H9 (cell line): ENCODE data around the gene CAMK1. TPM values are rescaled to one million over a fixed set of nuclear protein-coding genes. Genes with fewer than 3 reads are reported as not detected.

ENCODE experiments used
- DNase-seq: peaks from one replicate; pipeline ENCODE4 v3.0.0-alpha.2; 2017
- H2AFZ ChIP-seq: one replicate; pipeline ENCODE4 v1.6.1; 2013; ENCODE audit warnings: mild to moderate bottlenecking, low read length, control low read depth, moderate library complexity
- H2AK5ac ChIP-seq: 2 replicates; pipeline ENCODE4 v1.6.1; 2013; ENCODE audit warnings: low read length, control low read depth, mixed read lengths; ENCODE audit not compliant: insufficient read length
- H2BK120ac ChIP-seq: one replicate; pipeline ENCODE4 v1.6.1; 2013; ENCODE audit warnings: low read depth, mild to moderate bottlenecking, low read length, control low read depth, inconsistent platforms; ENCODE audit not compliant: poor library complexity, severe bottlenecking
- H2BK12ac ChIP-seq: 2 replicates; pipeline ENCODE4 v1.6.1; 2013; ENCODE audit warnings: low read length, control low read depth, mixed read lengths, low read depth; ENCODE audit not compliant: insufficient read length
- H2BK15ac ChIP-seq: 2 replicates; pipeline ENCODE4 v1.6.1; 2013; ENCODE audit warnings: low read depth, low read length, control low read depth
- H2BK20ac ChIP-seq: one replicate; pipeline ENCODE4 v1.6.1; 2013; ENCODE audit warnings: low read depth, mild to moderate bottlenecking, low read length, control low read depth, inconsistent platforms; ENCODE audit not compliant: poor library complexity, severe bottlenecking
- H2BK5ac ChIP-seq: 2 replicates; pipeline ENCODE4 v1.6.1; 2013; ENCODE audit warnings: low read length, control low read depth, mixed read lengths; ENCODE audit not compliant: insufficient read length
- H3K14ac ChIP-seq: 2 replicates; pipeline ENCODE4 v1.6.1; 2013; ENCODE audit warnings: low read length, control low read depth; ENCODE audit not compliant: insufficient read depth
- H3K18ac ChIP-seq: 2 replicates; pipeline ENCODE4 v1.6.1; 2013; ENCODE audit warnings: low read depth, mild to moderate bottlenecking, mixed read lengths, low read length, control low read depth; ENCODE audit not compliant: insufficient read length
- H3K23ac ChIP-seq: 2 replicates; pipeline ENCODE4 v1.6.1; 2013; ENCODE audit warnings: low read length, control low read depth, mixed read lengths, low read depth; ENCODE audit not compliant: insufficient read length
- H3K23me2 ChIP-seq: 2 replicates; pipeline ENCODE4 v1.6.1; 2013; ENCODE audit warnings: low read depth, mild to moderate bottlenecking, mixed read lengths, low read length, control low read depth; ENCODE audit not compliant: insufficient read length, poor library complexity, severe bottlenecking
- H3K27ac ChIP-seq: 2 replicates; pipeline ENCODE4 v1.5.1; 2013; ENCODE audit warnings: low read length, control low read depth, mixed read lengths, low read depth; ENCODE audit not compliant: insufficient read length
- H3K27me3 ChIP-seq: 2 replicates; pipeline ENCODE4 v1.6.1; 2013; ENCODE audit warnings: low read length, control low read depth, inconsistent platforms; ENCODE audit not compliant: insufficient read depth
- H3K4ac ChIP-seq: 2 replicates; pipeline ENCODE4 v1.6.1; 2013; ENCODE audit warnings: low read depth, mild to moderate bottlenecking, control low read depth, inconsistent platforms, low read length, moderate library complexity
- H3K4me1 ChIP-seq: 2 replicates; pipeline ENCODE4 v1.6.1; 2013; ENCODE audit warnings: low read length, control low read depth, inconsistent platforms; ENCODE audit not compliant: insufficient read depth
- H3K4me2 ChIP-seq: 2 replicates; pipeline ENCODE4 v1.6.1; 2013; ENCODE audit warnings: low read length, control low read depth, mixed read lengths; ENCODE audit not compliant: insufficient read length, insufficient read depth
- H3K56ac ChIP-seq: 2 replicates; pipeline ENCODE4 v1.6.1; 2013; ENCODE audit warnings: low read depth, mild to moderate bottlenecking, mixed read lengths, low read length, control low read depth; ENCODE audit not compliant: insufficient read length
- H3K79me1 ChIP-seq: 2 replicates; pipeline ENCODE4 v1.6.1; 2013; ENCODE audit warnings: low read depth, mild to moderate bottlenecking, moderate library complexity, low read length, control low read depth, inconsistent platforms; ENCODE audit not compliant: insufficient read depth, poor library complexity, severe bottlenecking
- H3K79me2 ChIP-seq: 2 replicates; pipeline ENCODE4 v1.6.1; 2013; ENCODE audit warnings: low read length, control low read depth, inconsistent platforms; ENCODE audit not compliant: insufficient read depth
- H3K9ac ChIP-seq: 2 replicates; pipeline ENCODE4 v1.6.1; 2013; ENCODE audit warnings: low read length, control low read depth, mixed read lengths; ENCODE audit not compliant: insufficient read length; ENCODE audit errors: extremely low read depth
- H3K9me3 ChIP-seq: one replicate; pipeline ENCODE4 v1.6.1; 2013; ENCODE audit warnings: low read depth, low read length, inconsistent platforms; ENCODE audit not compliant: control insufficient read depth
- H3T11ph ChIP-seq: one replicate; pipeline ENCODE4 v1.6.1; 2013; ENCODE audit warnings: mild to moderate bottlenecking, low read length, control low read depth, inconsistent platforms
- H4K20me1 ChIP-seq: one replicate; pipeline ENCODE4 v1.6.1; 2013; ENCODE audit not compliant: control insufficient read depth, insufficient read length, insufficient read depth
- H4K5ac ChIP-seq: 2 replicates; pipeline ENCODE4 v1.6.1; 2013; ENCODE audit warnings: low read depth, mild to moderate bottlenecking, mixed read lengths, low read length, control low read depth; ENCODE audit not compliant: insufficient read length
- H4K8ac ChIP-seq: replicated peaks from 2 replicates; pipeline ENCODE4 v1.6.1; 2013; ENCODE audit warnings: low read length, control low read depth, mixed read lengths, low read depth; ENCODE audit not compliant: insufficient read length
- H4K91ac ChIP-seq: 2 replicates; pipeline ENCODE4 v1.6.1; 2013; ENCODE audit warnings: low read depth, mild to moderate bottlenecking, moderate library complexity, mixed read lengths, low read length, control low read depth; ENCODE audit not compliant: insufficient read length
- H3K27ac Mint-ChIP-seq, 3 experiments: 2 replicates in 2 of 3; 3 replicates in 1 of 3; pipeline ENCODE4 v1.8.0; 2020 to 2021; ENCODE audit warnings: mixed read lengths in 3 of 3, mild to moderate bottlenecking in 1 of 3, moderate library complexity in 1 of 3
- H3K27me3 Mint-ChIP-seq: 2 replicates; pipeline ENCODE4 v1.8.0; 2021; ENCODE audit warnings: low read depth, mild to moderate bottlenecking, moderate library complexity, mixed read lengths
- H3K36me3 Mint-ChIP-seq, 3 experiments: 2 replicates in 2 of 3; 3 replicates in 1 of 3; pipeline ENCODE4 v1.8.0; 2020 to 2021; ENCODE audit warnings: low read depth in 3 of 3, mixed read lengths in 3 of 3; ENCODE audit not compliant: insufficient read depth in 1 of 3
- H3K4me1 Mint-ChIP-seq, 2 experiments: 2 replicates each; pipeline ENCODE4 v1.8.0; 2020; ENCODE audit warnings: mixed read lengths in 2 of 2
- H3K4me3 Mint-ChIP-seq, 2 experiments: 2 replicates in 1 of 2; 3 replicates in 1 of 2; pipeline ENCODE4 v1.8.0; 2020 to 2021; ENCODE audit warnings: mild to moderate bottlenecking in 2 of 2, mixed read lengths in 2 of 2, moderate library complexity in 1 of 2
- H3K9me3 Mint-ChIP-seq, 2 experiments: 2 replicates in 1 of 2; 3 replicates in 1 of 2; pipeline ENCODE4 v1.8.0; 2020; ENCODE audit warnings: mild to moderate bottlenecking in 2 of 2, mixed read lengths in 2 of 2, moderate library complexity in 1 of 2
- WGBS: extraction: QIAGEN DNeasy Blood & Tissue Kit; methylation state at CpG from one replicate; pipeline ENCODE4 v1.1.7; 2013; ENCODE audit warnings: missing lambda C conversion rate, low lambda C conversion rate, mixed read lengths; ENCODE audit not compliant: insufficient read length; ENCODE audit errors: extremely low coverage; 5-methylcytosine and 5-hydroxymethylcytosine counted together
- total RNA-seq: library from RNA; stranded (reverse); gene quantifications from 2 replicates; pipeline ENCODE4 v1.2.1, GENCODE V29; 2021
- TF ChIP-seq, protein P1 (sequence below): fragments of 200-600 bp; sonication (generic); conservative IDR thresholded peaks from 3 replicates; pipeline ENCODE4 v1.8.0; 2021; ENCODE audit warnings: antibody characterized with exemption, mild to moderate bottlenecking

Gene CAMK1
- total RNA-seq, 1 experiment from 2014 or later, result 9.2 TPM

DNA sequence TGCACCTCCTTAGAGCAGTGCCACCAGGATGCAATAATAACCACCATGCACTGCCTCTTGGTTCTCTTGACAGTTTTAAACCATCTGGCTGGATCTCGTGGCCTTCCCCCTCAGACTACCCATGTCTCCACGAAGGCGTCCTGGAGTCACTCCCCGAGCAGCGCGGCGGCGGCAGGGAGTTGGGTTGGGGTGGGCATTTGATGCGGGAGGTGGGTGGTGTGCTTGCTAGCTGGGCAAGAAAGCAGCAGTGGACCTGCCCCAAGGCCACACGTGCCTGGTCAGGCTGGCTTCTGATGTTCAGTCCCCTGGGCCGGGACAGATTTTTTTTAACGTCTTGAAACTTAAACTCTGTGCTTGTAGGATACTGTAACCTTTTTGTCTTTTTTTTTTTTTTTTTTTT lies 36.4 kb upstream of the CAMK1 start:
- no peak overlapping the region for H2BK5ac ChIP-seq
- Mint-ChIP-seq H3K27me3 (peaks cover 8% of the 10 kb centered on the region), H3K36me3 (peaks cover 32 to 57% (median 48%) of the 10 kb centered on the region in 3 experiments; a peak in 6 of 7 replicates), H3K4me1 (peaks cover 20 to 22% of the 10 kb centered on the region in 2 experiments), H3K4me3 (no peak overlapping the region), H3K27ac (no peak overlapping the region), H3K9me3 (no peaks in the 10 kb centered on the region)
- no peak overlapping the region for H2BK20ac ChIP-seq
- H3K4me1 ChIP-seq, result no peaks in the 10 kb centered on the region
- H4K91ac ChIP-seq, result no peak overlapping the region
- H4K8ac ChIP-seq, result no peak overlapping the region
- no peak overlapping the region for H2BK12ac ChIP-seq
- H3K4ac ChIP-seq, result no peak overlapping the region
- H4K20me1 ChIP-seq, result no peaks in the 10 kb centered on the region
- no peak overlapping the region for H2AK5ac ChIP-seq
- no peaks in the 10 kb centered on the region for H3K79me2 ChIP-seq
- no peak overlapping the region for H2AFZ ChIP-seq
- no peaks in the 10 kb centered on the region for H3K27me3 ChIP-seq
- H4K5ac ChIP-seq, result no peak overlapping the region
- H3T11ph ChIP-seq, result no peak overlapping the region
- peaks cover 7% of the 10 kb centered on the region for H3K23me2 ChIP-seq
- TF ChIP-seq, protein P1, sequence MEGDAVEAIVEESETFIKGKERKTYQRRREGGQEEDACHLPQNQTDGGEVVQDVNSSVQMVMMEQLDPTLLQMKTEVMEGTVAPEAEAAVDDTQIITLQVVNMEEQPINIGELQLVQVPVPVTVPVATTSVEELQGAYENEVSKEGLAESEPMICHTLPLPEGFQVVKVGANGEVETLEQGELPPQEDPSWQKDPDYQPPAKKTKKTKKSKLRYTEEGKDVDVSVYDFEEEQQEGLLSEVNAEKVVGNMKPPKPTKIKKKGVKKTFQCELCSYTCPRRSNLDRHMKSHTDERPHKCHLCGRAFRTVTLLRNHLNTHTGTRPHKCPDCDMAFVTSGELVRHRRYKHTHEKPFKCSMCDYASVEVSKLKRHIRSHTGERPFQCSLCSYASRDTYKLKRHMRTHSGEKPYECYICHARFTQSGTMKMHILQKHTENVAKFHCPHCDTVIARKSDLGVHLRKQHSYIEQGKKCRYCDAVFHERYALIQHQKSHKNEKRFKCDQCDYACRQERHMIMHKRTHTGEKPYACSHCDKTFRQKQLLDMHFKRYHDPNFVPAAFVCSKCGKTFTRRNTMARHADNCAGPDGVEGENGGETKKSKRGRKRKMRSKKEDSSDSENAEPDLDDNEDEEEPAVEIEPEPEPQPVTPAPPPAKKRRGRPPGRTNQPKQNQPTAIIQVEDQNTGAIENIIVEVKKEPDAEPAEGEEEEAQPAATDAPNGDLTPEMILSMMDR, result no peak
- no peak overlapping the region for H3K14ac ChIP-seq
- no peak overlapping the region for H3K27ac ChIP-seq
- no peak overlapping the region for H3K56ac ChIP-seq
- no peak overlapping the region for H2BK120ac ChIP-seq
- H2BK15ac ChIP-seq, result no peak overlapping the region
- H3K9me3 ChIP-seq, result no peaks in the 10 kb centered on the region
- WGBS, result no CpG with 5 or more reads among the region's 12 CpGs
- DNase-seq, result no peak
- H3K23ac ChIP-seq, result no peak overlapping the region
- H3K18ac ChIP-seq, result no peak overlapping the region
- no peaks in the 10 kb centered on the region for H3K79me1 ChIP-seq
- H3K9ac ChIP-seq, result no peak overlapping the region
- H3K4me2 ChIP-seq, result no peak overlapping the region
